Activated CD8-positive, alpha-beta memory T cell treated with anti-CD3 and anti-CD28 coated beads, Interleukin-2, amount 50 U/mL, for 4 hours (primary cell): ENCODE measurements around the gene DARS1.
A peak's percentile ranks its signal among the peaks of the same experiment; 100 is the strongest.

ENCODE experiments used
- DNase-seq: peaks from one replicate; pipeline ENCODE4 v3.0.0-alpha.2; 2020

Gene DARS1

DNA sequence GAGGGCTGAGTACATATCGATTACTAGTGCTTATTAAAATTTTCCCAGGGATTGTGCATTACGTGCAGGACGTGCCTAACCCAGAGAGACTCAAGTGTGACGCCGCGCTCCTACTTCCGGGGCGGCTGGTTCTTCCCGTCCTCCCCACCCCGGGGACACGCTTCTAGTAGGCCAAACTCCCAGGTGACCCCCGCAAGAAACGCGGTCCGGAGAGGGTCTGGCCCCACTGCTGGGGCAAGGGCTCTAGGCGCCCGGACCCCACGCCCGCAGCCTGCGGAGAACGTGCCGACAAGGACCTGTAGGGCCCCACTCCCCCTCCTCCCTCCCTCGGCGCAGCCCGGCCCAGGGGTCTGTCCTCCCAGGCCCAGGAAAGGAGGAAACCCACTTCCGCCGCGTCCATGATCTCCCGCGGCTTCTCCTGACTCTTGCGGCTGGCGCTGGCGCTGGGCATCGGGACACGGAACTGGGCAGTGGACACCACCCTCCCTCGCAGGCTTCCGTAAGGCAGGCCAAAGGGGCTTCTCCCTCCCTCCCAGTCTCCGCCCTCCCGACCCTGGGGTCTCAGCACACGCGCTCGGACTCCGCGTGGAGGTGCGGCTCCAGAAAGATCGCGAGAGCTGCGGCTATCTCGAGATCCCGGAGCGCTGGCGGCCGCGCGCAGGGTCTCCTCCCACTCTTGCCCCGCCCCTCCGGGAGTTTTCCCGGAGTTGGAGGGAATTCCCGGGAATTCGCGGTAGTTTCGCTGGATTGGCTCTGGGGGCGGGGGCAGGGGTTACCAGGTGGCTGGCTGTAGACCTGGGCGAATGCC, at the start of gene DARS1:
DARS1 (minus strand) TSS at position 609 of the 808 bp plus-strand sequence; CDS start at position 451, 158 bp downstream.
- DNase-seq: peak; percentile 83

DNA sequence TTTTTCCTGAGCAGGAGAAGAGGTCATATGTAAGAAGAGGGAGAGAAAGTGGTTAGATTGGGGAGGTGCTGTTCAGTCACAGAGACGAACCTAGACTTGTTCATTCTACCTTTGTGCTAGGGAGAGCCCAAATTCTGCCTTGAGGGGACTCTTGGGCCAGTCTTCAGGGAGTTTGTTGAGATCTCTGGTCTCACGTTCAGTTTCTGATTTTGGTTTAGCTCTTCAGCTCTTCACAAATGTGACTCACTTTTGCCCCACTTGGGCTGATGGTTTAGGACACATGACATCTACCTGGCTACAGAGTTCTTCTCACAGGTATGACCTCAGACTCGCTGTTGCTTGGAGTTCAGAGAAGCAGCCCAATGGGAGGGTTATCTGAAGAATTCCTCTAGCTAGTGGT, 49.2 kb upstream of the DARS1 start:
- no peak for DNase-seq

DNA sequence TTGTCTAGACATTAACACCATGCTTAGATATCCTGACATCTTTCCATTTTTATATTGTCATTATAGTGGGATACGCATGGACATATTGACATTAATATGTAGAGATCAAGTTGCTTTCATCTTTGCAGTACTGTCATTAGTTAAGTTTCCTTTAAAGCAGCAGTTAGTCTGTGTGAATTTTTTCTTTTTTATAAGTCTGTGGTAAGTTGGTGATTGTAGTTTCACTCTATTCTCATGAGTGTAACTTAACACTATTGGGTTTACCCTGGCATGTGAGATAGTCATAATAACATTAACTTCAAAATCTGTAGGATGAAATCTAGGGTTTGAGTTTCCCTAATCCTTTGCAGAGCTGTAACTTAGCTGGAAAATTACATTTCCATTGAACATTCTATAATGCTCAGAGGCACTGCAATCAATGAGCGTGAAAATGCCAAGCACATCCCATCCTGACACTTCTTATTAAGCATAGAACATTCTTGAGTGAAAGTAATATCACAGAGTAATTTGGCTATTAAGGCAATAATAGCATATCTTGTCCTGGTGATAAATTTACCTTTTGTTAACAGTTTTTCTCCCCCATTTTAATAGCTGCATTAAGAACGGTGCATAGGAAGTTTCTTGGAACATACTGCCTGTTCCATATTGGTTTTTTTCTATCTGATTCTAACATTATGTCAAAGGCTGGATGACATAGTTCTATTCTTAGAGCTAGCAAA, 47.5 kb upstream of the DARS1 start:
- no peak for DNase-seq

DNA sequence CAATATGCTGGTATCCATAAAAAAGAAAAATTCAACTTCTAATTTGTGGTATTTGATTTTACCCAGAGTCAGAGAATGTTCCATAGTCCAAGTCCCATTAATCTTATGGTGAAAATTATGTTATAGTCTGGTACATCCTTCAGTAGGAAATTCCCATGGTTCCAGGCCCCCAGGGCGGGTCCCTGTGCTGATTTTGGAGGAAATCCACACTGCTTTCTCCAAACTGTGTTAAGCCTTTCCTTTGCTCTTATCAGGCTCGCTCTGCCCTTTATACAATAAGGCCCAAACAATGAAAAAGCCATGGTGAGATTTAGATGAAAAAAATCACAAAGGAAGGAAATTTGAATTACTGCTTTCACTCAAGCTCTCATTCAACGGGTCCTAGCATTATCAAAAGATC, 46.8 kb upstream of the DARS1 start:
- DNase-seq: no peak

DNA sequence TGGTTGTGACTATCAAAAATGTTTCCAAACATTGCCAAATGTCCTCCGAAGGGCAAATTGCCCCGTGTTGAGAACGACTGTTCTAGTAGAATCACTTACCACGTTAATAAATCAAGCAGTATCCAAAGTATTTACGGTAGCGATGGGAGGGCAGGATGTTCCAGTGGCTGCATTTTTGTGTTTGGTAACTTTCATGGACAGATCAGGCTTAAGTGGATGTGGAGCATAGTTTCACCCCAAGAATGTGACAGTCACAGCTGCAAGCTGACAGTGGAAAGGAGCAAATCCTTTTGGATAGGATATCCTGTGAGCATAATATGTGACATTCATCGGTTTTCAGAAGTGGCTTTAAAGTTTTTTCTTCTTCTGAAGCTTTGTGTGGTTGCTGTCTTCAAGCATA, 46.3 kb upstream of the DARS1 start:
- no peak for DNase-seq

DNA sequence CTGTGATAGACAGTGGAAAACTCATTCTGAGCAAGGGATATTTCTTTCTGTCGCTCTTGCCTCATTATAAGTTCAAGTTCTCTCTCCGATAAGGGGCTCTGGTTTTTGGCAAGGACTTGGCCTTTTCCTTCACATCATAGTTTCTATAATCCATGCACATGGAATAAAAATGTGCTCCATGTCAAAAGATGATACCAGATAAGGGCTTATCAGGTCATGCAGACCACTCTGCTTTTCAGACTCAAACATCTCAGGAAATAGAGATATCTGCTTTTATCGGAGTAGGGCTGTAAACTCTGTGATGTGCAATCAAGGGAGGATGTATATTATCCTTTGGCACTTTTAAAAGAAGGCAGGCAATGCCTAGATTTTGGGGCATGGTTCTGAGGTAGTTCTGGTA, 45.0 kb upstream of the DARS1 start:
- no peak for DNase-seq

DNA sequence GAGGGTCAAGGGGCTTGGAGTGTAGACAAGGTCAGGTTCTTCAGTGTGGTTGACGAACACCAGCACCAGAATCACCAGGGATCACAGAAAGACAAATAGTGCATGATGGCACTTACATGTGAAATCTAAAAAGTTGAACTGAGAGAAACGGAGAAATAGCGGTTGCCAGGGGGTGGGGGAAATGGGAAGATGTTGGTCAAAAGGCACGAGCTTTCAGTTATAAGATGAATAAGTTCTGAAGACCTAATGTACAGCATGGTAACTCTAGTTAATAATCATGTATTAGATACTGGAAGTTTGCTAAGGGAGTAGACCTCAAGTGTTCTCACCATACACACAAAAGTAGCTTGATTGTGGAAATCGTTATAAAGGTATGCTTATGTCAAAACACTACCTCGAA, 43.7 kb upstream of the DARS1 start:
- no peak for DNase-seq

DNA sequence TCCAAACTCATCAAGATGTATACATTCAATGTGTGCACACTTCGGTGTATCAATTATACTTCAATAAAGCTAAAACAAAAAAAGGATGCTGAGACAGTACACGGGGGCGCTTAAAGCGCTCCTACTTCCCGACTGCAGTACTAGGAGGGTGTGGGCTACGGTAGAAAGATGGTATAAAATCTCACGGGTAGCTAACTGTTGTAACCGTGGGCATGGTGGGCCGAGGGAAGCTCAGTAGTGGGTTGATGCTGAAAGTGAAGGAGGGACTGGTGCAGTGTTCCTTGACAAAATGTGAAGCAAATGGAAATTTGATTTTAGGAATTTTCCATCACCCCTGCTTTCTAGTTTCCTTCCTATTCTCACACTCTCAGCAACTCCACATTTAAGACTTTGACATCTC, 42.6 kb upstream of the DARS1 start:
- no peak for DNase-seq

DNA sequence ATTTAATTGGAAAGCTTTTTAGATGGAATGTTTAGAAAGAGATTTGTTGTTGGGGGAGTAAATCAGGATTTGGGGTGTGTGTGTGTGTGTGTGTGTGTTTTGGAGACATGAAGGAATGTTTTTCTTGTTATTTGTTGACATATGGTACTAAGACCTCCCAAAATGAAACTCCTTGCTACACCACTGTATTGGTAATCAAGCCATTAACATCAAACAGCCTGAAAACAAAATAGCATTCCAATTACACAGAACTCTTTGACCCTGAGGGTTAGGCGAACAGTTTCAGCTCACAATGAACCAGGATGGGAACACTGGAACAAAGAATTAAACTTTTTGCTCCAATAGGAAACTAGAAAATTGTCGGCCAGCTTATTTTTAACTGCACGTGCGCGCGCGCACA, 41.7 kb upstream of the DARS1 start:
- DNase-seq: no peak

DNA sequence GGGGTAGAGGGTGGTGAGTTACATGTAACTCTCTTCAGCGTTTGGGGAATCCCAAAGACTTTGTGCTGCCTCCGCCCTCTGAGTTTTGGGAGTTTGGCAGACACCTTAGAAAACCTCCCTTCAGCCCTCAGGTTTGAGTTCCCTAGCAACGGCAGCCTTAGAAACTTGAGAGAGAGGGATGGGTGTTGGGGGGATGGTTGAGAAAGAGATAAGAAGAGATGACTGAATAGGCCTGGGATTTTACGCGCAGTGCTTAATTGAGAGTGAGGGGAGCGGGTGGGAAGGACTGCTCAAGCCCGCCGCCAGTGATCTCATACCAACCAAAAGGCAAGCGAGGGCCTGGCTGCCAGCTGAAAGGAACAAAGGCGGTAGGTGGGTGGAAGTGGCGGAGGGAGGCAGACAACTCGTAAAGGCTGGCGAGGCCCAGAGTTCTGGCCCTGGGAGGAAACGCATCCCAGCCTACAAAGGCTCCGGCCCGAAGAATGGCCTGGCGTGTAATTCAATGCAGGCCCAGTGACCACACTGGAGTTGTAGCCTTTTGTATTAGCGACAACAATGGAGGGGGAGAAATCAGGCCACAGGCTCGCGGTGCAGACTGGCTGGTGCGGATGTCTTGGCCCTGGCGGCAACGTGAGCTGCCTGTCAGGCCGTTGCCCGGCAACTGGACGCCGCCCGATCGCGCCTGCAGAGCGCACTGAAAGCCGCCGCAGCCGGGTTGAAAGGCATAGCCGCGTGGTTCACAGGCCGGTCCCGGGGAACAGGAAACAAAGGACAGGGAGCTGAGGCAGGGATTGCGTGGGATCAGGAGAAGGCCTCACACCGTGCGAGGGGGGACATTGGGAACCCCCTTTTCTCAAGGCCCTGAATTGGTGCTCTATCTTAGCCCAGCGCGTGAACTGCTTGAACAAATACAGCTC, 39.9 kb upstream of the DARS1 start:
- DNase-seq: peak; percentile 28

DNA sequence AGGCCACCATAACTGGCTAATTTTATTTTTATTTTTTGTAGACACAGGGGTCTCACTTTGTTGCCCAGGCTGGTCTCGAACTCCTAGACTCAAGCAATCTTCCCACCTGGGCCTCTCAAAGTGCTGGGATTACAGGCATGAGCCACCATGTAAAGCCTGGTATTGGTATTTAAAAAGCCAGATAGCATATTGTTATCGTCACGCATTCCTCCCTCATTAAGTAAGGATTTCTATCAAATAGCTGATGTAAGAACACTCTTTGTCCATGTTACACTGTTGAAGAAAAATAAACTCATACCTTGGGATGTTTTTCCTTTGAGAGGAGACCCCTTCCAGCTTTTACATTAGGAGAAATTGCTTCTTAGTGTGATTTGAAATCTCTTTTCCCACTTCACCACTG, 39.2 kb upstream of the DARS1 start:
- DNase-seq: no peak

DNA sequence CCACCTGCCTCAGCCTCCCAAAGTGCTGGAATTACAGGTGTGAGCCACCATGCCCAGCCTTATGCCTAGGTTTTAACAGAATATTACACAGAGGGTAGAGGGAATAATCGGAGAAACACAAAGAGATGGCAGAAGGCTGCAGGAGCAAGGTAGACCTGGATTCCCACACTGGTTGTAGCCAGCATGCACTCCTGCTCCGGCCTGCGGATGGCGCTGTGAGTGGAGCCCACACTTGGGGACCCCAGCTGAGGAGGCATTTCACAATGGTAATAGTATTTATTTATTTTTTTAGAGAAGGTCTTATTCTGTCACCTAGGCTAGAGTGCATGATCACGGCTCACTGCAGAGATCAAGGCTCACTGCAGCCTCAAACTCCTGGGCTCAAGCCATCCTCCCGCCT, 38.8 kb upstream of the DARS1 start:
- no peak for DNase-seq

DNA sequence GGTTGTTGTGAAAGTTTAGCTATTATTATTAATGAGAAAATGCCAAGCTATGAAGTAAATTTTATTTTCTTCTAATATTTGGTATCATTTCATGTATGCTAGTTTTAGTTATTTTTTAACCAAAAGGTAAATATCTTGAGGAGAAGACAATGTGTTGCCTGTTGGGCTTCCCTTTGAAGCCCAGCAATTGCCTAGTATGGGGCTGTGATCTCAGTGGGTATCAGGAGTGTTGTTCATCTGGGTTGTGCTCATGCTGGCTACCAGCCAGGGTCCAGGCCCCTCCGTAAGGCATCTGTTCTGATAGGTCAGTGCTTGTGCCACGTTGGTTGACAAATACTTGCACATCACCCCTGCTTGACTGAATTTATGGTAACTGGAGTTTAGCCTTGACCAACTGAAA, 38.0 kb upstream of the DARS1 start:
- no peak for DNase-seq

DNA sequence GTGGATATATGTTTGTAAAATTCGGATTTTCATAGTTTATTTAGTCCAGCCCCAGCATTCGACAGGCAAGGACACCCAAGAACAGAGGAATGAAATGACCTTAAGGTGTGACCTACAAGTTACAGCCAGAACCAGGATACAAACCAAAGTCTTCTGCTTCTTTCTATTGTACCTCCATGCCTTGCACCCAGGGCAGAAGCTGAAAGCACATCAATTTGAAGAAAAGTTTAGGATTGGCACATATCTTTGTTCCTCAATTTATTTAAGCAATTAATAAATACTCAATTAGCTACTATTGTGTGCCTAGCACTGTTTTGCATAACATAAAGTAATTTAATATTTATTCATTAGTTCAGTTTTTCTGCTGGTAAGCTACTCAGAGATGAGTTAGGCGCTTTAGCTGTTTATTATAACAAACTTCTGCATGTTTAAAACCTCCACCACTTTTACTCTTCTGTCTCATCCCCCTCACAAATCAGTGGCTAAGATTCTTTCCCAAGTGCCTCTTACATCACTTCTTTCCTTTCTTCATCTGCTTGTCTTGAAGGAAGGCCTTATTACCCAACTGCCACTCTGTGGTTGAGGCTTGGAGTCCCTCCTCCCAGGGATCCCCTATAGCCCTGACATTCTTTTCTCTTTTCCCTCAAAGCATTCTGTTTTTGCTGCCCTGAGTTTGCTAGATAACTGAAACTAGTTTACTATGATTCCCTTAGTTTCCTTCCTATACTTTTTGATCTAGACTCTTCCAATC, 37.1 kb upstream of the DARS1 start:
- DNase-seq: no peak

DNA sequence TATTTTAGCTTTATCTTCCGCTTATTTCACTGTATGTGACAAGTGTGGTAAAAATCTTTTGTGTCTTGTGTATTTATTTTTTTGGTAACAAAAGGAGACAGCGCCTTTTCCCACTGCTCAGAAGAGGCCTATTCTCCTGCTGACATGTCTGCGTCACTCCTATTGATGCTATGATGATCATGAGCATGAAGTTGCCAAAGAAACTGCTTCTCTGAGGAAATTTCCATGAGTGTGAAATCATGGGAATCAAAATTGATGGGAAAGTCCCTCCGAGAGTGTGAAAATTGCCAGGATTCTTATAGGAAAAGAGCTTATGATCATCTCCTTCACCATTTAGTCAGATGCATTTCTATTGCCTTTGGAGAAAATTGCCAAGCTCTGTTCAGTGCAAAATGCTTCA, 36.5 kb upstream of the DARS1 start:
- DNase-seq: no peak

DNA sequence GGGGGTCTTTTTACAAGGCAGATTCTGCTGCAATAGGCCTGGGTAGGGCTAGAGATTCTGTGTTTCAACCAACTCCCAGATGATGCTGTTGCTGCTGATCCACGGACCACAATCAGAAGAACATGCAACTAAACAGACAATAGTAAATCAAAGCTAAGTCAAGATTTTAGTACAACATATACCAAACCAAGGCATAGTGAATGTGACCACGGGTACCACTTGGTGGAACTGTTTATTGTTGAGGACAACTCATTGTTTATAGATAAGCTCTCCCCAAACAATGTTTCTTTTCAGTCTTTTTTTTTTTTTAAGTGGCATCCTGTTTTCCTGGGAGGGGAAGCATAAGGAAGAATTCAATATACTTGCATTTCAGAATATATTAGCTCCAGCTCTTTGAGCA, 36.0 kb upstream of the DARS1 start:
- no peak for DNase-seq

DNA sequence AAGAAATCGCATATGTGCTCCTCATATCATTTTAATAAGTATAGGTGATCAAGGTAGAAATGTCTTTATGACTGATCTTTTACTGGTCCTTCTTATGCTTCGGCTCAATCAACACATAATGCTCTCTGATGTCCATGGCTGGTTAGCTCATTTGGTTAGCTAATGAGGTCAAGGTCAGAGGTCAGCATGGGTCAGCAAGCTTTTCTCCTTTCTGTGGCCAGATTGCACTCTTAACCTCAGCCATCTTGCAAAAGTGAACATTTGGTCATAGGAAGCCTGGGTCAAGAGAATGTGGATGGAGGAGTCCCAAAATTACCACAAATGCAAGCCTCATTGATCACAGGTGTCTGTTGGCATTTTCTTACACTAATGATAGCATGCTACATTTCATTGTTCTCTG, 35.4 kb upstream of the DARS1 start:
- no peak for DNase-seq

DNA sequence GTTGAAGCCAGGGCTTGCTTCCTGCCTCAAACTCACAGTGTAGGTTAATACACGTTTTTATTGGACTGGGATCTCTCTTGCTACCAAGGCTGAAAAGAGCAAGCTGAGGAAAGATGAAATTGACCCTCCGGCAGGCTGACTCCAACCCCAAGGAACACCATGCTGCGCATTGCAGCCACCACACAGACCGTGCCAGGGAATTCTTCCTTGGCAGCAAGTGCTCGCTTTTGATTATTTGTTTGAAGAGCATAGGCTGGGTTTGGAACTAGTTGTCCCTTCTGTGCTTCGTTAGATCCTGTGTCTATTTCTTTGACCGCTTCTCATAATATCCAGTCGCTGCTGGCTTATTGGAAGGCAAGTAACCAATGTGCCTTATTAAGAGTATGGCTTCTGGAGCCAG, 34.4 kb upstream of the DARS1 start:
- no peak for DNase-seq

DNA sequence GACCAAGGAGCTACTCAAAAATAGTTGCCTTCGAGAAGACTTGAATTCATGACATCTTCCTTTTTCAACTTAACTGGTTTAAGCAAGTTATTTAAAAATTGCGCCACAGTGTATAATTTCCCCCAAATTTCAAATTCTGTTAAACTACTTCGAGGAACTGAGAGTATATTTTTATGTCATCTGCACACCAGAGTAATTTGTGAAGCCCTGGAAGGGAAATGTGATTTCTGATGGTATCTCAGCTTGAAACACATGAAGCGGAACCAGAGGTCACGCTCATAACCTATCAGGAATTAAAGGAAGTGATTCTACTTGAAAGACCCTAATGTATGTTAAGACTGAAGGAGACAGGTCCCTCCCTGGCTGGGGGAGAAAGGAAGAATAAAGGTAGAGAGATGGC, 33.9 kb upstream of the DARS1 start:
- DNase-seq: no peak

DNA sequence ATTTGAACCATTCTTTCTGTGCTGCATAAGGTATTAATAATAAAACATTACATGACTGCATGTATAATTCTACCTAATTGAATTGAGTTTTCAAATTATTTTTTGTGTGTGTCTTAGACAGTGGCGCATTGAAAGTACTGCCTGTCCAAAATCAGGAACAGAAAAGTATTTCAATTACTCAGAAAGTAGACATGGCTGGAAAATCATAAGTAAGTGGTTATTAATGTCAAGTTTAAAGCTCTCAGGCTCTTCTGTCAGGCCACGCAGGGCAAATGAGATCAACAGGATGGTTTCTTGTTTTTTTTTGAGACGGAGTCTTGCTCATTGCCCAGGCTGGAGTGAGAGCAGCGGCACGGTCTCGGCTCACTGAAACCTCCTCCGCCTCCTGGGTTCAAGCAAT, 32.4 kb upstream of the DARS1 start:
- DNase-seq: no peak

DNA sequence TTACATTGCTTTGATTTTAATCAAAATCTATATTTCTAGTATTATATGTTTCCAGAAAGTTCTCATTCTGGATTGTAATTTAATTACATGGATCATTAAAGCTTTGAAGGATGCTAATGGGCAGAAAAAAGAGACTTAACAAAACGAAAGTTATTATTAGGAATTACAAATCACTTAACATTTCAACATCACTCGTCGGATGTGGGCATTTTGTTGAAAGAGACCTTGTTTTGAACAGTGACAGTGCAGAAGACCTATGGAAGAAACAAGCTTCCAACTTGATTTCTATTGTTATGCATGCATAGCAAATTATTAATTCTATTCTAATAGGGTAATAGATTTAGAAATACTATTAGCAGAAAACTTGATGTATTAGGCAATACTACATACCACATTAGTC, 31.4 kb upstream of the DARS1 start:
- DNase-seq: no peak

DNA sequence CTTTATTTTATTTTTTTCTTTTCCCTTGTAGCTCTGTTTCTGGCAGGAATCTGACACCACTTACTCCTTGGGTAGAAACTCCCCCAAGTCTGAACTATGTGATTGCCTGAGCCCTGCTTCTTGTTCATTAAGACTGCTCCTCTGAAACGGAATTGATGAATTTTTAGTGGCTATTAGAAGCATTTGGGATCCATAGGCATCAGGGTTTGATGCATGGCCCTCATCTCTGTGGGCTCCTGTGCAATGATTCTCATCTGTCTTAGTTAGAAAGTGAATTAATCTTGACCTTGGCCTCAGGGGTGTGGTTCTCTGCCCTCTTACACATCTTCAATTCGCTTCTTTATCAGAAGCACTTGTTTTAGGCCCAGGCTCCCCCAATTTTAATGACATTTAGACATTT, 31.0 kb upstream of the DARS1 start:
- DNase-seq: no peak

DNA sequence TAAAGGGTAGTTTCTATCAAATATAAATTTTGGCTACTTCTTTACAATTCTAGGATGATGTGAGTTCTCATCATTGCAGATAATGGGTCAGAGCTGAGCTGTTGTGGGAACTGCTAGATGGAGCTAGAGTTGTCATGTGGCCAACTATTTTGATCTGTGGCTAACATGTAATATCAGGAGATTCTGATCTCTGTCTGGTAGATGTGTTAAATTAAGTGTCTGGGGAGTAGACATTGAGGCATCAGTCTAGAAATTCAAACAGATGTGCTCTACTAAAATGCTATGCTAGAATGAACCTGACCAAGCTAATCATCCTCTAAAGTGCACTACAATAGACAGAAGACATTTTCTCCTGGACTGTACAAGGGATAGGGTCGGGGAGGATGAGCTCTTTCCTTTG, 30.3 kb upstream of the DARS1 start:
- no peak for DNase-seq
